ENCODE data around the gene RAB22A.

- TF ChIP-seq CTCF (IDR thresholded peaks at IDR 0.05) (no peak), POLR2A (IDR thresholded peaks at IDR 0.05) (no peak), POLR2AphosphoS5 (IDR thresholded peaks at IDR 0.05) (no peak)
Observed at GRCh38 chr20:58402305-58402704, 92.8 kb downstream of the RAB22A start.

All from sigmoid colon (tissue), 4 donors.